Measurements from ENCODE around the gene MCM6. TPM values are rescaled to one million over a fixed set of nuclear protein-coding genes. Genes with fewer than 3 reads are reported as not detected.

MCM6 gene
- total RNA-seq, 2 experiments from 2014 or later: 31.5 to 34.4 TPM

- Mint-ChIP-seq H3K4me1 (ENCODE audit: low read depth) (peaks cover 12% of the 10 kb centered on the region), H3K36me3 (ENCODE audit: low read depth) (peaks cover 34% of the 10 kb centered on the region), H3K4me3 (no peak overlapping the region), H3K9me3 (no peaks in the 10 kb centered on the region), H3K27me3 (no peaks in the 10 kb centered on the region), H3K27ac (no peak overlapping the region)
- peaks cover 15% of the 10 kb centered on the region for H3K36me3 ChIP-seq (ENCODE audit: insufficient read depth, low read length)
- ATAC-seq (ENCODE audit: poor library complexity) (no peak), DNase-seq (no peak)
- no peaks in the 10 kb centered on the region for H3K9me3 ChIP-seq (ENCODE audit: control insufficient read depth in 1 of 2, insufficient read depth in 1 of 2, low read length in 2 of 2)
- POLR2A ChIA-PET: no interaction called here
- CTCF ChIA-PET: no interaction called here
- no peaks in the 10 kb centered on the region for H3K27me3 ChIP-seq (ENCODE audit: control insufficient read depth in 1 of 2, insufficient read depth in 2 of 2, low read length in 2 of 2)
- no peaks in the 10 kb centered on the region for H3K4me1 ChIP-seq (ENCODE audit: insufficient read depth, low read length)
- TF ChIP-seq, protein P1, sequence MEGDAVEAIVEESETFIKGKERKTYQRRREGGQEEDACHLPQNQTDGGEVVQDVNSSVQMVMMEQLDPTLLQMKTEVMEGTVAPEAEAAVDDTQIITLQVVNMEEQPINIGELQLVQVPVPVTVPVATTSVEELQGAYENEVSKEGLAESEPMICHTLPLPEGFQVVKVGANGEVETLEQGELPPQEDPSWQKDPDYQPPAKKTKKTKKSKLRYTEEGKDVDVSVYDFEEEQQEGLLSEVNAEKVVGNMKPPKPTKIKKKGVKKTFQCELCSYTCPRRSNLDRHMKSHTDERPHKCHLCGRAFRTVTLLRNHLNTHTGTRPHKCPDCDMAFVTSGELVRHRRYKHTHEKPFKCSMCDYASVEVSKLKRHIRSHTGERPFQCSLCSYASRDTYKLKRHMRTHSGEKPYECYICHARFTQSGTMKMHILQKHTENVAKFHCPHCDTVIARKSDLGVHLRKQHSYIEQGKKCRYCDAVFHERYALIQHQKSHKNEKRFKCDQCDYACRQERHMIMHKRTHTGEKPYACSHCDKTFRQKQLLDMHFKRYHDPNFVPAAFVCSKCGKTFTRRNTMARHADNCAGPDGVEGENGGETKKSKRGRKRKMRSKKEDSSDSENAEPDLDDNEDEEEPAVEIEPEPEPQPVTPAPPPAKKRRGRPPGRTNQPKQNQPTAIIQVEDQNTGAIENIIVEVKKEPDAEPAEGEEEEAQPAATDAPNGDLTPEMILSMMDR (IDR thresholded peaks at IDR 0.05): no peak
- intact Hi-C loops (cut with DNase I, micrococcal nuclease): no loop called here
- no peak overlapping the region for H3K27ac ChIP-seq (ENCODE audit: low read depth in 1 of 2, low read length in 2 of 2)
- H3K4me3 ChIP-seq (ENCODE audit: low read length): no peak overlapping the region
Observed at GRCh38 chr2:135838502-135838901, 37.7 kb downstream of the MCM6 start.

DNA sequence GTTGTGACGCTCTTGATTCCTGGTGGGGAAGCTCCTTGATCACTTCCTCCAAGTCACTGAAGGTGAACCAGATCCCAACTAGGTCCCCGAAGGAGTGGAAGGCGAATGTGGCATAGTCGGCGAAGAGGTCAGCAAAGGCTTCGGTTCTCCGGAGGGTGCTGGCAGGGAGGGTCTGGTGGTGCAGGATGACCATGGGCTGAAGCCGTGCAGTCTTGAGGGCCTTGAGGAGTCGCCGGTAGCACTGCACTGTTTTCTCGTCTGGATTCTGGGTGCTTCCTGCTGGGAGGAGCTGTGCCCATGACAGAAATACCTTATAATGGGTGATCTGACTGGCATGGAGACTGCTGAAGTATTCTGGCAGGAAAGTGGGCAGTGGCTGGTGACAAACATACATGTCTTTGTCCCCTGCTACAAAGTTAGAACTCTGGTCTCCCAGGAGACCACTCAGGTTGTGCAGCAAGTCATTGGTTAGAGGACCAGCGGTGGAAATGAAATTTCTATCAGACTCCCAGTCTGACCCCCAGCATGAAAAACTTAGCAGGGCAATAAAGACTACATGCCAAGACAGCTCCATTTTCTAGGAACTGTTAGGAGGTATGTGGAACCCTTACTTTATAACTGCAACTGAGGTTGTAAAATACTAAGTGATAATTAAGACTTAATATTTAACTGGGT, 39.5 kb downstream of the MCM6 start, which contains the start of gene LCT:
LCT (minus strand) TSS at position 589 of the 675 bp plus-strand sequence; CDS start at position 574, 15 bp downstream.
- H3K9me3 Mint-ChIP-seq: no peaks in the 10 kb centered on the region
- Histone ChIP-seq H3K4me3 (ENCODE audit: low read length) (no peak within 1 kb of the TSS), H3K36me3 (ENCODE audit: insufficient read depth, low read length) (peaks cover 6% of the 10 kb centered on the region), H3K9me3 (ENCODE audit: control insufficient read depth in 1 of 2, insufficient read depth in 1 of 2, low read length in 2 of 2) (no peaks in the 10 kb centered on the region), H3K27me3 (ENCODE audit: control insufficient read depth in 1 of 2, insufficient read depth in 2 of 2, low read length in 2 of 2) (no peaks in the 10 kb centered on the region), H3K27ac (ENCODE audit: low read depth in 1 of 2, low read length in 2 of 2) (no peak within 1 kb of the TSS), H3K4me1 (ENCODE audit: insufficient read depth, low read length) (no peaks in the 10 kb centered on the region)
- peaks cover 12% of the 10 kb centered on the region for H3K4me1 Mint-ChIP-seq (ENCODE audit: low read depth)
- H3K27ac Mint-ChIP-seq: no peak within 1 kb of the TSS
- POLR2A ChIA-PET: interaction anchor here (0.9 kb wide), 1 partner anchor 673 kb away, joined by 3 read pairs; no protein-coding TSS in a partner anchor
- CTCF ChIA-PET: no interaction called here
- intact Hi-C loops (cut with DNase I, micrococcal nuclease): no loop called here
- ATAC-seq (ENCODE audit: poor library complexity) (no peak), DNase-seq (no peak)
- H3K36me3 Mint-ChIP-seq (ENCODE audit: low read depth): peaks cover 18% of the 10 kb centered on the region
- no peaks in the 10 kb centered on the region for H3K27me3 Mint-ChIP-seq
- no peak within 1 kb of the TSS for H3K4me3 Mint-ChIP-seq
- TF ChIP-seq, protein P1 (IDR thresholded peaks at IDR 0.05): no peak

- Histone ChIP-seq H3K4me1 (ENCODE audit: insufficient read depth, low read length) (no peaks in the 10 kb centered on the region), H3K4me3 (ENCODE audit: low read length) (no peak overlapping the region), H3K27me3 (ENCODE audit: control insufficient read depth in 1 of 2, insufficient read depth in 2 of 2, low read length in 2 of 2) (no peaks in the 10 kb centered on the region), H3K27ac (ENCODE audit: low read depth in 1 of 2, low read length in 2 of 2) (no peak overlapping the region), H3K9me3 (ENCODE audit: control insufficient read depth in 1 of 2, insufficient read depth in 1 of 2, low read length in 2 of 2) (no peaks in the 10 kb centered on the region), H3K36me3 (ENCODE audit: insufficient read depth, low read length) (no peaks in the 10 kb centered on the region)
- POLR2A ChIA-PET: no interaction called here
- DNase-seq: no peak
- no peak for ATAC-seq (ENCODE audit: poor library complexity)
- CTCF ChIA-PET: no interaction called here
- H3K9me3 Mint-ChIP-seq: no peaks in the 10 kb centered on the region
- no peak overlapping the region for H3K4me3 Mint-ChIP-seq
- intact Hi-C loops (cut with DNase I, micrococcal nuclease): no loop called here
- TF ChIP-seq, protein P1 (IDR thresholded peaks at IDR 0.05): no peak
- no peaks in the 10 kb centered on the region for H3K27me3 Mint-ChIP-seq
- H3K27ac Mint-ChIP-seq: no peak overlapping the region
- H3K4me1 Mint-ChIP-seq (ENCODE audit: low read depth): peaks cover 12% of the 10 kb centered on the region
- H3K36me3 Mint-ChIP-seq (ENCODE audit: low read depth): no peaks in the 10 kb centered on the region
Observed at GRCh38 chr2:135832891-135833290, 43.4 kb downstream of the MCM6 start.
